Peyer's patch (tissue), 4 donors: ENCODE data around the gene SPDEF. TPM values are rescaled to one million over a fixed set of nuclear protein-coding genes. Genes with fewer than 3 reads are reported as not detected.

Experiments
- DNase-seq, 3 donors: peaks; one replicate each; pipeline ENCODE4 v3.0.0-alpha.2; 2017 to 2019
- H3K27ac ChIP-seq, 4 donors: fragments of 200-600 bp; sonication (generic); one replicate each; pipeline ENCODE4 v1.5.1; 2016 to 2019
- H3K27me3 ChIP-seq, 2 donors: fragments of 200-600 bp; sonication (generic); one replicate each; pipeline ENCODE4 v1.5.1; 2019
- H3K36me3 ChIP-seq, 3 donors: fragments of 200-600 bp; sonication (generic); one replicate each; pipeline ENCODE4 v1.5.1; 2016 to 2019
- H3K4me1 ChIP-seq, 4 donors: fragments of 200-600 bp; sonication (generic); one replicate each; pipeline ENCODE4 v1.5.1; 2016 to 2019
- H3K4me3 ChIP-seq, 4 donors: fragments of 200-600 bp; sonication (generic); 1 replicate in 3 of 4; 2 replicates in 1 of 4; pipeline ENCODE4 v1.5.1; 2016 to 2019; ENCODE audit warnings: mild to moderate bottlenecking in 1 of 4
- H3K9me3 ChIP-seq, 4 donors: fragments of 200-600 bp; sonication (generic); one replicate each; pipeline ENCODE4 v1.5.1; 2016 to 2019; ENCODE audit warnings: mild to moderate bottlenecking in 1 of 4
- CTCF ChIP-seq, 6 experiments: fragments of 450-650 bp in 4 of 6; fragments of 200-600 bp in 2 of 6; sonication (generic) in 1 of 6; IDR thresholded peaks; one replicate each; pipeline ENCODE4 v1.5.1; 2017 to 2019; ENCODE audit warnings: antibody characterized with exemption in 6 of 6, mild to moderate bottlenecking in 3 of 6, moderate library complexity in 1 of 6
- POLR2A ChIP-seq, 2 donors: fragments of 450-650 bp; IDR thresholded peaks; one replicate each; pipeline ENCODE4 v1.5.1; 2017; ENCODE audit warnings: antibody characterized with exemption in 2 of 2, mild to moderate bottlenecking in 2 of 2, moderate library complexity in 2 of 2
- total RNA-seq, 4 donors: library from RNA; depleted of rRNA; stranded (reverse); fragments of >200 nt; gene quantifications; one replicate each; pipeline ENCODE4 v1.1.0, GENCODE V29; 2016

The SPDEF gene
- total RNA-seq, 4 donors from 2014 or later, result 29.7 to 58.7 (median 39.0) TPM

GRCh38 chr6:34586327-34587040 is 30.4 kb upstream of the SPDEF start:
- H3K4me1 ChIP-seq, result no peaks in the 10 kb centered on the region
- H3K27ac ChIP-seq, result no peak overlapping the region
- H3K27me3 ChIP-seq, result no peaks in the 10 kb centered on the region
- no peaks in the 10 kb centered on the region for H3K9me3 ChIP-seq
- no peak overlapping the region for H3K4me3 ChIP-seq
- peak in 1 of 3 donors; percentile 33 for DNase-seq
- peaks cover 0 to 32% (median 0%) of the 10 kb centered on the region in 3 donors for H3K36me3 ChIP-seq
- no peak for TF ChIP-seq CTCF (IDR thresholded peaks at IDR 0.05)
- TF ChIP-seq POLR2A (IDR thresholded peaks at IDR 0.05), result no peak

- Histone ChIP-seq H3K4me3 (no peak overlapping the region), H3K27me3 (no peaks in the 10 kb centered on the region), H3K4me1 (no peaks in the 10 kb centered on the region), H3K9me3 (no peaks in the 10 kb centered on the region), H3K36me3 (peaks cover 0 to 32% (median 0%) of the 10 kb centered on the region in 3 donors), H3K27ac (no peak overlapping the region)
- TF ChIP-seq POLR2A (IDR thresholded peaks at IDR 0.05) (no peak), CTCF (IDR thresholded peaks at IDR 0.05) (no peak)
- DNase-seq, result peak in 2 of 3 donors; percentile 41 to 42
Observed at GRCh38 chr6:34585512-34586061, 29.5 kb upstream of the SPDEF start.

DNA sequence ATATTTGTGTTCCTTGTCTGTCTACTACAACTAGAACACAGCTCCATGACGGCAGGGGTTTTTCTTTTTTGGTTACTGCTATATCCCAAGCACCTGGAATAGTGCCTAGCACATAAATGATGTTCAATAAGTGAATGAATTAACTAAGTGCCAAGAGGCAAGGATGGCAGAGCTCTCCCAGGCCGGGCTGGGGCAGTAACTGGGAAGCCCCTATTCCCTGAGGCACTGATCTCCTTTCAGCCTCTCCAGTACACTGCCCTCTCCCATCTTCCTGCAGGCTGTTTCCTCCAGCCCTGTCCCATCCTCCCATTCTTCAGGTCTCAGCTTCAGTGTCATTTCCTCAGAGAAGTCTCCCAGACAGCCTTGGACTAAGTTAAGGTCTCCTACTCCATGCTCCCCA is 29.0 kb upstream of the SPDEF start:
- DNase-seq, result peak in 1 of 3 donors; percentile 17
- Histone ChIP-seq H3K36me3 (peaks cover 0 to 32% (median 0%) of the 10 kb centered on the region in 3 donors), H3K4me3 (no peak overlapping the region), H3K27me3 (no peaks in the 10 kb centered on the region), H3K27ac (no peak overlapping the region), H3K9me3 (no peaks in the 10 kb centered on the region), H3K4me1 (no peaks in the 10 kb centered on the region)
- TF ChIP-seq POLR2A (IDR thresholded peaks at IDR 0.05) (no peak), CTCF (IDR thresholded peaks at IDR 0.05) (no peak)

DNA sequence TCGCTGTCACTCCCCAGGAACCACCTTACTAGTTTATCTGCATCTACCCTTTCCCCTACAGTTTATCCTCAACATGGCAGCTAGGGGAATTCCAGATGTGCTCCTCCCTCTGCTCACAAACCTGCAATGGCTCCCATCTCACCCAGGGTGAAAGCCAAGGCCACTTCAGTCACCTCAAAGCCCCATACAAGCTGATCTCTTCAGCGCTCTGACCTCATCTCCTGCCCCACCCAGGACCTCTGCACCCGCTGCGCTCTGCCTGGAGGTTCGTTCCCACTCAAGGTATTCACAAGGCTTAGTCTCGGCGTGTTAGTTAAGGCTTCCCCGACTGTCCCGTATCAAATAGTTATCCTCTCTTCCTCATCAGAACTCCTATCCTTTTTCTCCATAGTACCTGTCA is 28.6 kb upstream of the SPDEF start:
- Histone ChIP-seq H3K9me3 (no peaks in the 10 kb centered on the region), H3K36me3 (peaks cover 0 to 29% (median 0%) of the 10 kb centered on the region in 3 donors), H3K4me1 (no peaks in the 10 kb centered on the region), H3K4me3 (no peak overlapping the region), H3K27me3 (no peaks in the 10 kb centered on the region), H3K27ac (no peak overlapping the region)
- TF ChIP-seq POLR2A (IDR thresholded peaks at IDR 0.05) (no peak), CTCF (IDR thresholded peaks at IDR 0.05) (no peak)
- DNase-seq, result peak in 1 of 3 donors; percentile 34

- no peaks in the 10 kb centered on the region for H3K9me3 ChIP-seq
- no peak overlapping the region for H3K4me3 ChIP-seq
- no peak overlapping the region for H3K27ac ChIP-seq
- DNase-seq, result peak in 1 of 3 donors; percentile 29
- H3K4me1 ChIP-seq, result no peaks in the 10 kb centered on the region
- peaks cover 0 to 23% (median 0%) of the 10 kb centered on the region in 3 donors for H3K36me3 ChIP-seq
- TF ChIP-seq POLR2A (IDR thresholded peaks at IDR 0.05) (no peak), CTCF (IDR thresholded peaks at IDR 0.05) (no peak)
- no peaks in the 10 kb centered on the region for H3K27me3 ChIP-seq
Observed at GRCh38 chr6:34583861-34584604, 27.9 kb upstream of the SPDEF start.
